Liver (tissue), 9 donors: ENCODE measurements around the gene APRT. TPM values are rescaled to one million over a fixed set of nuclear protein-coding genes. Genes with fewer than 3 reads are reported as not detected.

Source experiments
- DNase-seq: peaks from one replicate; pipeline ENCODE4 v3.0.0-alpha.2; 2017; ENCODE audit warnings: low spot score
- H3K27ac ChIP-seq, 2 donors: one replicate each; pipeline ENCODE4 v1.7.0; 2013; ENCODE audit warnings: inconsistent platforms in 2 of 2, low read length in 2 of 2, control low read depth in 1 of 2, low read depth in 1 of 2, mild to moderate bottlenecking in 1 of 2
- H3K27me3 ChIP-seq, 4 donors: one replicate each; pipeline versions ENCODE4 v1.6.1 to v1.7.0; 2013; ENCODE audit warnings: low read length in 3 of 4, inconsistent platforms in 1 of 4, mild to moderate bottlenecking in 1 of 4, moderate library complexity in 1 of 4; ENCODE audit not compliant: control insufficient read depth in 4 of 4, insufficient read depth in 4 of 4
- H3K36me3 ChIP-seq, 4 donors: one replicate each; pipeline versions ENCODE4 v1.6.1 to v1.7.0; 2013; ENCODE audit warnings: low read length in 3 of 4, mild to moderate bottlenecking in 3 of 4, low read depth in 1 of 4, moderate library complexity in 1 of 4; ENCODE audit not compliant: control insufficient read depth in 4 of 4, insufficient read depth in 3 of 4
- H3K4me1 ChIP-seq, 4 donors: one replicate each; pipeline versions ENCODE4 v1.6.1 to v1.7.0; 2013; ENCODE audit warnings: low read length in 3 of 4, mild to moderate bottlenecking in 3 of 4, moderate library complexity in 1 of 4; ENCODE audit not compliant: control insufficient read depth in 4 of 4, insufficient read depth in 4 of 4
- H3K4me3 ChIP-seq, 3 donors: one replicate each; pipeline versions ENCODE4 v1.6.1 to v1.7.0; 2013; ENCODE audit warnings: low read length in 3 of 3, control low read depth in 1 of 3, low read depth in 1 of 3, mild to moderate bottlenecking in 1 of 3
- H3K9ac ChIP-seq, 2 donors: one replicate each; pipeline ENCODE4 v1.7.0; 2013; ENCODE audit warnings: low read length in 2 of 2, mild to moderate bottlenecking in 2 of 2, moderate library complexity in 2 of 2, control low read depth in 1 of 2, low read depth in 1 of 2
- H3K9me3 ChIP-seq, 4 donors: one replicate each; pipeline versions ENCODE4 v1.6.1 to v1.7.0; 2013; ENCODE audit warnings: low read length in 3 of 4; ENCODE audit not compliant: control insufficient read depth in 4 of 4
- FOXA1 ChIP-seq: IDR thresholded peaks from 2 replicates; pipeline ENCODE4 v1.6.1; 2016; ENCODE audit warnings: antibody characterized with exemption
- GABPA ChIP-seq, 2 donors: IDR thresholded peaks in 1 of 2; conservative IDR thresholded peaks in 1 of 2; 2 replicates each; pipeline ENCODE4 v1.6.1; 2016; ENCODE audit warnings: antibody characterized with exemption in 2 of 2, mild to moderate bottlenecking in 1 of 2, moderate library complexity in 1 of 2
- HNF4A ChIP-seq, 2 donors: conservative IDR thresholded peaks; 2 replicates each; pipeline ENCODE4 v1.6.1; 2016; ENCODE audit warnings: antibody characterized with exemption in 2 of 2, mild to moderate bottlenecking in 2 of 2
- JUND ChIP-seq, 2 donors: IDR thresholded peaks; 2 replicates each; pipeline ENCODE4 v1.6.1; 2016; ENCODE audit warnings: antibody characterized with exemption in 2 of 2
- RAD21 ChIP-seq, 2 donors: IDR thresholded peaks; 2 replicates each; pipeline ENCODE4 v1.6.1; 2016; ENCODE audit warnings: antibody characterized with exemption in 2 of 2, mild to moderate bottlenecking in 2 of 2
- SP1 ChIP-seq: IDR thresholded peaks from 2 replicates; pipeline ENCODE4 v1.6.1; 2018; ENCODE audit warnings: antibody characterized with exemption, mild to moderate bottlenecking
- TAF1 ChIP-seq: conservative IDR thresholded peaks from 2 replicates; pipeline ENCODE4 v1.6.1; 2016; ENCODE audit warnings: antibody characterized with exemption, mild to moderate bottlenecking
- YY1 ChIP-seq: IDR thresholded peaks from 2 replicates; pipeline ENCODE4 v1.6.1; 2016; ENCODE audit warnings: antibody characterized with exemption, mild to moderate bottlenecking
- WGBS: extraction: QIAGEN DNeasy Blood & Tissue Kit; methylation state at CpG from one replicate; pipeline ENCODE4 v1.1.7; 2013; 5-methylcytosine and 5-hydroxymethylcytosine counted together
- polyA plus RNA-seq, 2 donors: library from polyadenylated mRNA; stranded (reverse) in 1 of 2; unstranded in 1 of 2; fragments of 200-250 nt in 1 of 2; fragments of >200 nt in 1 of 2; fragmentation: Nextera tagmentation in 1 of 2; extraction: Ambion mirVana in 1 of 2; gene quantifications; one replicate each; pipeline versions ENCODE4 v1.2.1 to v1.2.3, GENCODE V29; 2013 to 2015
- total RNA-seq, 2 donors: library from RNA; depleted of rRNA; stranded (reverse); fragments of >200 nt; gene quantifications; one replicate each; pipeline ENCODE4 v1.2.3, GENCODE V29; 2014
- TF ChIP-seq, protein P1 (sequence below): IDR thresholded peaks from 2 replicates; pipeline ENCODE4 v1.6.1; 2016; ENCODE audit warnings: antibody characterized with exemption
- TF ChIP-seq, protein P2 (sequence below): IDR thresholded peaks from 2 replicates; pipeline ENCODE4 v1.6.1; 2016; ENCODE audit warnings: antibody characterized with exemption
- TF ChIP-seq, protein P3 (sequence below): fragments of 150-350 bp; IDR thresholded peaks from 2 replicates; pipeline ENCODE4 v1.5.1; 2017; ENCODE audit warnings: improper control_type of control experiment, low read depth, low read length; ENCODE audit not compliant: missing input control
- TF ChIP-seq, protein P4 (sequence below): IDR thresholded peaks from 2 replicates; pipeline ENCODE4 v1.6.1; 2016; ENCODE audit warnings: antibody characterized with exemption, mild to moderate bottlenecking
- TF ChIP-seq, protein P5 (sequence below): IDR thresholded peaks from 2 replicates; pipeline ENCODE4 v1.6.1; 2016; ENCODE audit warnings: antibody characterized with exemption
- donor health status: healthy.
- donor health status: healthy.
- donor health status: healthy.
- donor health status: healthy.
- donor health status: healthy.

Gene APRT
- total and polyA plus RNA-seq, 4 donors: 27.9 to 160 (median 94.4) TPM

DNA sequence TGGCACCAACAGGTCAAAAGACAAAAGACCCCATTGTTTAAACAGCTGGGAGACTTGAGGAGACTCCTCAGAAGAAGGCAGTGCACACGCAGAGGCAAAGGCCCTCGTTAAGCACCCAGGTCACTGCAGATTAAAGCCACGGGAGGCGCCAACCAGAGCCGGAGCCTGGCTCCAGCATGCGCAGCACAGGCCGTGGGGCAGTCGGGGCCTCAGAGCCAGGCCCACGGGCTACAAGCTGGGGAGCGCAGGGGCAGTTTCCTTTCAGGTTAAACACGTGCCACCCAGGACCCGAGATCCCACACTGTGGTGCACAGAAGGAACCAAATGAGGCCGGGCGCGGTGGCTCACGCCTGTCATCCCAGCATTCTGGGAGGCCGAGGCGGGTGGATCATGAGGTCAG, 35.9 kb downstream of the APRT start:
- Histone ChIP-seq H3K4me1 (peaks cover 9 to 43% (median 17%) of the 10 kb centered on the region in 4 donors), H3K27ac (no peak overlapping the region), H3K9ac (no peak overlapping the region), H3K27me3 (no peaks in the 10 kb centered on the region), H3K9me3 (no peaks in the 10 kb centered on the region), H3K36me3 (no peaks in the 10 kb centered on the region), H3K4me3 (no peak overlapping the region)
- no peak for DNase-seq
- TF ChIP-seq, protein P1, sequence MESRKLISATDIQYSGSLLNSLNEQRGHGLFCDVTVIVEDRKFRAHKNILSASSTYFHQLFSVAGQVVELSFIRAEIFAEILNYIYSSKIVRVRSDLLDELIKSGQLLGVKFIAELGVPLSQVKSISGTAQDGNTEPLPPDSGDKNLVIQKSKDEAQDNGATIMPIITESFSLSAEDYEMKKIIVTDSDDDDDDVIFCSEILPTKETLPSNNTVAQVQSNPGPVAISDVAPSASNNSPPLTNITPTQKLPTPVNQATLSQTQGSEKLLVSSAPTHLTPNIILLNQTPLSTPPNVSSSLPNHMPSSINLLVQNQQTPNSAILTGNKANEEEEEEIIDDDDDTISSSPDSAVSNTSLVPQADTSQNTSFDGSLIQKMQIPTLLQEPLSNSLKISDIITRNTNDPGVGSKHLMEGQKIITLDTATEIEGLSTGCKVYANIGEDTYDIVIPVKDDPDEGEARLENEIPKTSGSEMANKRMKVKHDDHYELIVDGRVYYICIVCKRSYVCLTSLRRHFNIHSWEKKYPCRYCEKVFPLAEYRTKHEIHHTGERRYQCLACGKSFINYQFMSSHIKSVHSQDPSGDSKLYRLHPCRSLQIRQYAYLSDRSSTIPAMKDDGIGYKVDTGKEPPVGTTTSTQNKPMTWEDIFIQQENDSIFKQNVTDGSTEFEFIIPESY: no peak
- 96% methylated on average over 18 of the region's 18 CpGs for WGBS

DNA sequence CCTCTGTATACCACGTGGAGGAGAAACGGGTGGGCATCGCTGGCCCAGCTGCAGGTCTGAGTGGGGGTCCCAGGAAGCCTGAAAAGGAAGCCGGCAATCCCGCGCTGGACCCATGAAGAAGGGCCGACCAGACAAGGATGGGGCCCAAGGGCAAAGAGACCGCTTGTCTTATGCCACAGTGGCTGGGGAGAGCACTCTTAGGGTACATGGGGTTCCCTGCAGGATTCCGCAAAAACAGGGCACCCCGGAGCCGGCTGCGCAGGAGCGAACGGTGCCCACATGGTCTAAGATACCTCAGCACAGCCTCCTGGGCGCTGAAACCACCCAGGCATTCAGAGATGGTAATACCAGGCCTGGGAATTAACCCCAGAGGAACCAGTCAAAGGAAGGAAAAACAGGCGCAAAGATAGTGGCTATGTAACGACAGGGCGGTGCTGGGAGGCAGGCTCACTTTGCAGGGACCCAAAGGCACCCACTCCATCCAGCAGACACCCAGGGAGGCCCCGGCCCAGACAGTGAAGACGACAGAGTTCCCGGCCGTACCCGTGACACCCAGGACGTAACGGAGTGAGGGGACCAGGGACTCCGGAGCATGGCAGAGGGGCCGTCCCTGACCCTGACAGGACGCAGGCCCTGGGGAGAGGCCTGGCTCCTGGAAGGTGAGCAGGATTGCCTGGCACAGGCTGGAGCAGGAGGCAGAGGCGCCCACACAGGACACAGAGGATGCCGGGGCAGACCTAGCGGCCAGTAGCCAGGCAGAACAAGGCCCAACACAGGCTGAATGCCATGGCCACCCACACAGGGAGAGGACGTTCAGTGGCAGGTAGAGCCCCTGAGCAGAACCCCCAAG, 37.0 kb downstream of the APRT start:
- Histone ChIP-seq H3K4me1 (peaks cover 8 to 37% (median 13%) of the 10 kb centered on the region in 4 donors), H3K4me3 (no peak overlapping the region), H3K27me3 (no peaks in the 10 kb centered on the region), H3K9me3 (no peaks in the 10 kb centered on the region), H3K9ac (no peak overlapping the region), H3K27ac (no peak overlapping the region), H3K36me3 (no peaks in the 10 kb centered on the region)
- 93% methylated on average over 32 of the region's 32 CpGs for WGBS
- no peak for DNase-seq
- no peak for TF ChIP-seq JUND (IDR thresholded peaks at IDR 0.05)
- TF ChIP-seq, protein P2, sequence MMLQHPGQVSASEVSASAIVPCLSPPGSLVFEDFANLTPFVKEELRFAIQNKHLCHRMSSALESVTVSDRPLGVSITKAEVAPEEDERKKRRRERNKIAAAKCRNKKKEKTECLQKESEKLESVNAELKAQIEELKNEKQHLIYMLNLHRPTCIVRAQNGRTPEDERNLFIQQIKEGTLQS: no peak
- TF ChIP-seq RAD21 (IDR thresholded peaks at IDR 0.05): no peak
- no peak for TF ChIP-seq HNF4A (conservative IDR thresholded peaks at IDR 0.05)
- TF ChIP-seq, protein P1: no peak
- no peak for TF ChIP-seq YY1
- no peak for TF ChIP-seq GABPA (IDR thresholded peaks at IDR 0.05 in 1 of 2, conservative IDR thresholded peaks at IDR 0.05 in 1 of 2)
- no peak for TF ChIP-seq FOXA1
- TF ChIP-seq, protein P3, sequence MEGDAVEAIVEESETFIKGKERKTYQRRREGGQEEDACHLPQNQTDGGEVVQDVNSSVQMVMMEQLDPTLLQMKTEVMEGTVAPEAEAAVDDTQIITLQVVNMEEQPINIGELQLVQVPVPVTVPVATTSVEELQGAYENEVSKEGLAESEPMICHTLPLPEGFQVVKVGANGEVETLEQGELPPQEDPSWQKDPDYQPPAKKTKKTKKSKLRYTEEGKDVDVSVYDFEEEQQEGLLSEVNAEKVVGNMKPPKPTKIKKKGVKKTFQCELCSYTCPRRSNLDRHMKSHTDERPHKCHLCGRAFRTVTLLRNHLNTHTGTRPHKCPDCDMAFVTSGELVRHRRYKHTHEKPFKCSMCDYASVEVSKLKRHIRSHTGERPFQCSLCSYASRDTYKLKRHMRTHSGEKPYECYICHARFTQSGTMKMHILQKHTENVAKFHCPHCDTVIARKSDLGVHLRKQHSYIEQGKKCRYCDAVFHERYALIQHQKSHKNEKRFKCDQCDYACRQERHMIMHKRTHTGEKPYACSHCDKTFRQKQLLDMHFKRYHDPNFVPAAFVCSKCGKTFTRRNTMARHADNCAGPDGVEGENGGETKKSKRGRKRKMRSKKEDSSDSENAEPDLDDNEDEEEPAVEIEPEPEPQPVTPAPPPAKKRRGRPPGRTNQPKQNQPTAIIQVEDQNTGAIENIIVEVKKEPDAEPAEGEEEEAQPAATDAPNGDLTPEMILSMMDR: no peak
- TF ChIP-seq SP1: no peak
- TF ChIP-seq, protein P4, sequence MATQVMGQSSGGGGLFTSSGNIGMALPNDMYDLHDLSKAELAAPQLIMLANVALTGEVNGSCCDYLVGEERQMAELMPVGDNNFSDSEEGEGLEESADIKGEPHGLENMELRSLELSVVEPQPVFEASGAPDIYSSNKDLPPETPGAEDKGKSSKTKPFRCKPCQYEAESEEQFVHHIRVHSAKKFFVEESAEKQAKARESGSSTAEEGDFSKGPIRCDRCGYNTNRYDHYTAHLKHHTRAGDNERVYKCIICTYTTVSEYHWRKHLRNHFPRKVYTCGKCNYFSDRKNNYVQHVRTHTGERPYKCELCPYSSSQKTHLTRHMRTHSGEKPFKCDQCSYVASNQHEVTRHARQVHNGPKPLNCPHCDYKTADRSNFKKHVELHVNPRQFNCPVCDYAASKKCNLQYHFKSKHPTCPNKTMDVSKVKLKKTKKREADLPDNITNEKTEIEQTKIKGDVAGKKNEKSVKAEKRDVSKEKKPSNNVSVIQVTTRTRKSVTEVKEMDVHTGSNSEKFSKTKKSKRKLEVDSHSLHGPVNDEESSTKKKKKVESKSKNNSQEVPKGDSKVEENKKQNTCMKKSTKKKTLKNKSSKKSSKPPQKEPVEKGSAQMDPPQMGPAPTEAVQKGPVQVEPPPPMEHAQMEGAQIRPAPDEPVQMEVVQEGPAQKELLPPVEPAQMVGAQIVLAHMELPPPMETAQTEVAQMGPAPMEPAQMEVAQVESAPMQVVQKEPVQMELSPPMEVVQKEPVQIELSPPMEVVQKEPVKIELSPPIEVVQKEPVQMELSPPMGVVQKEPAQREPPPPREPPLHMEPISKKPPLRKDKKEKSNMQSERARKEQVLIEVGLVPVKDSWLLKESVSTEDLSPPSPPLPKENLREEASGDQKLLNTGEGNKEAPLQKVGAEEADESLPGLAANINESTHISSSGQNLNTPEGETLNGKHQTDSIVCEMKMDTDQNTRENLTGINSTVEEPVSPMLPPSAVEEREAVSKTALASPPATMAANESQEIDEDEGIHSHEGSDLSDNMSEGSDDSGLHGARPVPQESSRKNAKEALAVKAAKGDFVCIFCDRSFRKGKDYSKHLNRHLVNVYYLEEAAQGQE: no peak
- TF ChIP-seq, protein P5, sequence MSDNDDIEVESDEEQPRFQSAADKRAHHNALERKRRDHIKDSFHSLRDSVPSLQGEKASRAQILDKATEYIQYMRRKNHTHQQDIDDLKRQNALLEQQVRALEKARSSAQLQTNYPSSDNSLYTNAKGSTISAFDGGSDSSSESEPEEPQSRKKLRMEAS: no peak
- no peak for TF ChIP-seq TAF1
